ENCODE data around the gene CENPO. TPM values are rescaled to one million over a fixed set of nuclear protein-coding genes. Genes with fewer than 3 reads are reported as not detected.

The CENPO gene
- total RNA-seq, 2 donors from 2014 or later = 27.3 to 40.3 TPM

- no peak overlapping the region for H3K4me3 ChIP-seq (ENCODE audit: low read length)
- no peak overlapping the region for H3K9ac ChIP-seq (ENCODE audit: extremely low read depth, low read length, poor library complexity, severe bottlenecking)
- Mint-ChIP-seq H3K27ac (no peak overlapping the region), H3K4me1 (no peaks in the 10 kb centered on the region), H3K36me3 (ENCODE audit: low read depth) (no peaks in the 10 kb centered on the region), H3K4me3 (no peak overlapping the region), H3K9me3 (no peaks in the 10 kb centered on the region), H3K27me3 (ENCODE audit: insufficient read depth) (no peaks in the 10 kb centered on the region)
- no peak for DNase-seq
- H3K9me3 ChIP-seq (ENCODE audit: control insufficient read depth, low read length) = no peaks in the 10 kb centered on the region
- H3K27ac ChIP-seq (ENCODE audit: low read depth, low read length) = no peak overlapping the region
- no peaks in the 10 kb centered on the region for H3K27me3 ChIP-seq (ENCODE audit: control insufficient read depth, insufficient read depth, low read length, poor library complexity, severe bottlenecking)
- TF ChIP-seq CTCF (conservative IDR thresholded peaks at IDR 0.05) = no peak
- no peaks in the 10 kb centered on the region for H3K36me3 ChIP-seq (ENCODE audit: control insufficient read depth, insufficient read depth, low read length)
- peaks cover 3% of the 10 kb centered on the region for H3K4me1 ChIP-seq (ENCODE audit: control insufficient read depth, insufficient read depth, low read length)
- WGBS, 2 experiments (ENCODE audit: insufficient coverage in 1 of 2, insufficient read length in 1 of 2) = 93 to 94% methylated on average over 13 to 15 of the region's 15 CpGs
These were observed 66.9 kb downstream of the CENPO start for GRCh38 chr2:24859968-24860600.

- no peak overlapping the region for H3K9ac ChIP-seq (ENCODE audit: extremely low read depth, low read length, poor library complexity, severe bottlenecking)
- H3K9me3 ChIP-seq (ENCODE audit: control insufficient read depth, low read length) = no peaks in the 10 kb centered on the region
- WGBS, 2 experiments (ENCODE audit: insufficient coverage in 1 of 2, insufficient read length in 1 of 2) = 90 to 92% methylated on average over 6 to 7 of the region's 7 CpGs
- Mint-ChIP-seq H3K27ac (no peak overlapping the region), H3K27me3 (ENCODE audit: insufficient read depth) (no peaks in the 10 kb centered on the region), H3K9me3 (no peaks in the 10 kb centered on the region), H3K36me3 (ENCODE audit: low read depth) (no peaks in the 10 kb centered on the region), H3K4me3 (no peak overlapping the region), H3K4me1 (no peaks in the 10 kb centered on the region)
- DNase-seq = no peak
- H3K27me3 ChIP-seq (ENCODE audit: control insufficient read depth, insufficient read depth, low read length, poor library complexity, severe bottlenecking) = no peaks in the 10 kb centered on the region
- no peak overlapping the region for H3K4me3 ChIP-seq (ENCODE audit: low read length)
- no peaks in the 10 kb centered on the region for H3K36me3 ChIP-seq (ENCODE audit: control insufficient read depth, insufficient read depth, low read length)
- no peak overlapping the region for H3K27ac ChIP-seq (ENCODE audit: low read depth, low read length)
- H3K4me1 ChIP-seq (ENCODE audit: control insufficient read depth, insufficient read depth, low read length) = peaks cover 3% of the 10 kb centered on the region
- TF ChIP-seq CTCF (conservative IDR thresholded peaks at IDR 0.05) = no peak
These were observed 67.4 kb downstream of the CENPO start for GRCh38 chr2:24860631-24861030.

DNA sequence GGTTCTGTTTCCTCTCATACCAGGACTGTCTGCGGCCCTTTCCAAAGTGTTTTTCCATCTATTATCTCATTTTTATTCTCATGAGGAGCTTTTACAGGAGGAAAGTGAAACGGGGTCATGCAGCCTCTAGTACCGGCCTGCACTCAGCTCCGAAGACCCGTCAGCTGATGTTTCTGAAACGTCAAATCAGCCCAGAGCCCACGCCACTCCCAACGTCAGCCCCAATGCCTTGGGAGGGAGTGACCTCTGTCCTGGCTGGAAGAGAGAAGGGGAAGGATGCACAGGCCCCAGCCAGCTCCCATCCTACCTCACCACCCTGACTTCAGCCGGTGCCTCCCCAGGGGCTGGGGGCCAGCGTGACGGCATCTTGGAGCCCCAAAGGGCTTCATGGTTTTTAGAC is 68.3 kb downstream of the CENPO start:
- no peaks in the 10 kb centered on the region for H3K27me3 ChIP-seq (ENCODE audit: control insufficient read depth, insufficient read depth, low read length, poor library complexity, severe bottlenecking)
- H3K36me3 ChIP-seq (ENCODE audit: control insufficient read depth, insufficient read depth, low read length) = no peaks in the 10 kb centered on the region
- no peaks in the 10 kb centered on the region for H3K36me3 Mint-ChIP-seq (ENCODE audit: low read depth)
- no peaks in the 10 kb centered on the region for H3K27me3 Mint-ChIP-seq (ENCODE audit: insufficient read depth)
- H3K9me3 Mint-ChIP-seq = no peaks in the 10 kb centered on the region
- peaks cover 3% of the 10 kb centered on the region for H3K4me1 ChIP-seq (ENCODE audit: control insufficient read depth, insufficient read depth, low read length)
- H3K4me1 Mint-ChIP-seq = no peaks in the 10 kb centered on the region
- no peak for DNase-seq
- H3K9me3 ChIP-seq (ENCODE audit: control insufficient read depth, low read length) = no peaks in the 10 kb centered on the region
- no peak overlapping the region for H3K27ac ChIP-seq (ENCODE audit: low read depth, low read length)
- 89 to 94% methylated on average over 5 to 11 of the region's 11 CpGs for WGBS, 2 experiments (ENCODE audit: insufficient coverage in 1 of 2, insufficient read length in 1 of 2)
- H3K4me3 ChIP-seq (ENCODE audit: low read length) = no peak overlapping the region
- no peak overlapping the region for H3K27ac Mint-ChIP-seq
- no peak overlapping the region for H3K9ac ChIP-seq (ENCODE audit: extremely low read depth, low read length, poor library complexity, severe bottlenecking)
- TF ChIP-seq CTCF (conservative IDR thresholded peaks at IDR 0.05) = no peak
- no peak overlapping the region for H3K4me3 Mint-ChIP-seq
